Measurements from ENCODE around the gene NBEA.

- TF ChIP-seq EGR1 (IDR thresholded peaks at IDR 0.05) (no peak), ZBTB7A (IDR thresholded peaks at IDR 0.05; ENCODE audit: low read depth) (no peak), CEBPB (IDR thresholded peaks at IDR 0.05) (no peak), TCF12 (IDR thresholded peaks at IDR 0.05; ENCODE audit: low read depth) (no peak), NFIC (IDR thresholded peaks at IDR 0.05) (no peak), REST (IDR thresholded peaks at IDR 0.05; ENCODE audit: low read depth) (no peak), TAF1 (IDR thresholded peaks at IDR 0.05; ENCODE audit: low read depth) (no peak), EP300 (IDR thresholded peaks at IDR 0.05; ENCODE audit: borderline replicate concordance) (no peak)
Observed at GRCh38 chr13:35479706-35480105, 537.6 kb downstream of the NBEA start.

All from Ishikawa (cell line).